Activated T-helper 1 cell treated with anti-CD3 and anti-CD28 coated beads, Interleukin-12 subunit alpha, Interleukin-12 subunit beta, Interleukin-2, Interleukin-4 antibody, amounts not matched to agents 30 ng/mL and 10 ng/mL and 1 ng/mL, durations not matched to agents 14 hours and 24 hours and 36 hours (primary cell): ENCODE data around the gene RBFA. TPM values are rescaled to one million over a fixed set of nuclear protein-coding genes. Genes with fewer than 3 reads are reported as not detected.

Source experiments
- DNase-seq: peaks from one replicate; pipeline ENCODE4 v3.0.0; 2021; ENCODE audit warnings: low spot score
- H3K27ac Mint-ChIP-seq: one replicate; pipeline ENCODE4 v1.8.0; 2021; ENCODE audit warnings: mild to moderate bottlenecking, mixed read lengths
- H3K27me3 Mint-ChIP-seq: one replicate; pipeline ENCODE4 v1.8.0; 2022; ENCODE audit warnings: mild to moderate bottlenecking, moderate library complexity, mixed read lengths; ENCODE audit not compliant: insufficient read depth
- H3K36me3 Mint-ChIP-seq: one replicate; pipeline ENCODE4 v1.8.0; 2021; ENCODE audit warnings: low read depth, mixed read lengths
- H3K4me1 Mint-ChIP-seq: one replicate; pipeline ENCODE4 v1.8.0; 2021; ENCODE audit warnings: low read depth, mixed read lengths
- H3K4me3 Mint-ChIP-seq: one replicate; pipeline ENCODE4 v1.8.0; 2021; ENCODE audit warnings: mild to moderate bottlenecking, moderate library complexity, mixed read lengths
- H3K9me3 Mint-ChIP-seq: one replicate; pipeline ENCODE4 v1.8.0; 2021; ENCODE audit warnings: mixed read lengths
- intact Hi-C: fragments of 100-400 bp; cut with micrococcal nuclease; formaldehyde crosslinking; loops from one replicate; pipeline ENCODE4 v1.15.1; 2024
- total RNA-seq: library from RNA; stranded (reverse); gene quantifications from 2 replicates; pipeline ENCODE4 v1.2.3, GENCODE V29; 2022

RBFA gene
- total RNA-seq, 1 donor from 2014 or later = 48.5 TPM

- Mint-ChIP-seq H3K9me3 (peaks cover 3% of the 10 kb centered on the region), H3K4me1 (no peaks in the 10 kb centered on the region), H3K27me3 (no peaks in the 10 kb centered on the region), H3K36me3 (no peaks in the 10 kb centered on the region), H3K27ac (no peak overlapping the region), H3K4me3 (no peak overlapping the region)
- no peak for DNase-seq
- intact Hi-C loops = no loop called here
Measured at GRCh38 chr18:80065705-80066104, 31.5 kb downstream of the RBFA start.

- Mint-ChIP-seq H3K4me3 (no peak overlapping the region), H3K27me3 (no peaks in the 10 kb centered on the region), H3K27ac (no peak overlapping the region), H3K4me1 (no peaks in the 10 kb centered on the region), H3K36me3 (no peaks in the 10 kb centered on the region), H3K9me3 (peaks cover 3% of the 10 kb centered on the region)
- intact Hi-C loops = no loop called here
- no peak for DNase-seq
Measured at GRCh38 chr18:80067321-80067720, 33.1 kb downstream of the RBFA start.

- intact Hi-C loops = no loop called here
- no peak overlapping the region for H3K27ac Mint-ChIP-seq
- H3K4me1 Mint-ChIP-seq = no peaks in the 10 kb centered on the region
- peaks cover 3% of the 10 kb centered on the region for H3K9me3 Mint-ChIP-seq
- no peak overlapping the region for H3K4me3 Mint-ChIP-seq
- H3K36me3 Mint-ChIP-seq = no peaks in the 10 kb centered on the region
- no peaks in the 10 kb centered on the region for H3K27me3 Mint-ChIP-seq
- DNase-seq = no peak
Measured at GRCh38 chr18:80067897-80068296, 33.7 kb downstream of the RBFA start.

GRCh38 chr18:80068571-80069272 lies 34.5 kb downstream of the RBFA start:
- intact Hi-C loops = no loop called here
- DNase-seq = no peak
- no peak overlapping the region for H3K27ac Mint-ChIP-seq
- no peaks in the 10 kb centered on the region for H3K27me3 Mint-ChIP-seq
- H3K4me1 Mint-ChIP-seq = no peaks in the 10 kb centered on the region
- H3K36me3 Mint-ChIP-seq = no peaks in the 10 kb centered on the region
- peaks cover under 1% of the 10 kb centered on the region for H3K9me3 Mint-ChIP-seq
- no peak overlapping the region for H3K4me3 Mint-ChIP-seq

GRCh38 chr18:80070825-80071224 lies 36.6 kb downstream of the RBFA start:
- intact Hi-C loops = no loop called here
- no peaks in the 10 kb centered on the region for H3K4me1 Mint-ChIP-seq
- DNase-seq = no peak
- no peaks in the 10 kb centered on the region for H3K9me3 Mint-ChIP-seq
- no peaks in the 10 kb centered on the region for H3K36me3 Mint-ChIP-seq
- no peak overlapping the region for H3K4me3 Mint-ChIP-seq
- no peaks in the 10 kb centered on the region for H3K27me3 Mint-ChIP-seq
- no peak overlapping the region for H3K27ac Mint-ChIP-seq

GRCh38 chr18:80074183-80074582 lies 39.9 kb downstream of the RBFA start:
- no peak for DNase-seq
- Mint-ChIP-seq H3K9me3 (no peaks in the 10 kb centered on the region), H3K4me1 (no peaks in the 10 kb centered on the region), H3K4me3 (no peak overlapping the region), H3K27me3 (no peaks in the 10 kb centered on the region), H3K36me3 (no peaks in the 10 kb centered on the region), H3K27ac (no peak overlapping the region)
- intact Hi-C loops = no loop called here

GRCh38 chr18:80074697-80075096 lies 40.5 kb downstream of the RBFA start:
- no peaks in the 10 kb centered on the region for H3K36me3 Mint-ChIP-seq
- no peaks in the 10 kb centered on the region for H3K4me1 Mint-ChIP-seq
- DNase-seq = no peak
- no peaks in the 10 kb centered on the region for H3K27me3 Mint-ChIP-seq
- H3K4me3 Mint-ChIP-seq = no peak overlapping the region
- no peak overlapping the region for H3K27ac Mint-ChIP-seq
- H3K9me3 Mint-ChIP-seq = no peaks in the 10 kb centered on the region
- intact Hi-C loops = no loop called here

GRCh38 chr18:80075940-80076339 lies 41.7 kb downstream of the RBFA start:
- Mint-ChIP-seq H3K4me3 (no peak overlapping the region), H3K27ac (no peak overlapping the region), H3K36me3 (no peaks in the 10 kb centered on the region), H3K9me3 (no peaks in the 10 kb centered on the region), H3K4me1 (no peaks in the 10 kb centered on the region), H3K27me3 (peaks cover 2% of the 10 kb centered on the region)
- intact Hi-C loops = no loop called here
- DNase-seq = no peak

- Mint-ChIP-seq H3K36me3 (no peaks in the 10 kb centered on the region), H3K27ac (no peak overlapping the region), H3K9me3 (no peaks in the 10 kb centered on the region), H3K27me3 (peaks cover 2% of the 10 kb centered on the region), H3K4me3 (no peak overlapping the region), H3K4me1 (no peaks in the 10 kb centered on the region)
- no peak for DNase-seq
- intact Hi-C loops = no loop called here
Measured at GRCh38 chr18:80076379-80076778, 42.1 kb downstream of the RBFA start.

GRCh38 chr18:80077873-80078272 lies 43.6 kb downstream of the RBFA start:
- DNase-seq = no peak
- intact Hi-C loops = no loop called here
- H3K9me3 Mint-ChIP-seq = no peaks in the 10 kb centered on the region

More at GRCh38 chr18:80077873-80078272, 43.6 kb downstream of the RBFA start:
- no peaks in the 10 kb centered on the region for H3K4me1 Mint-ChIP-seq
- peaks cover 2% of the 10 kb centered on the region for H3K27me3 Mint-ChIP-seq
- no peak overlapping the region for H3K27ac Mint-ChIP-seq
- no peak overlapping the region for H3K4me3 Mint-ChIP-seq
- H3K36me3 Mint-ChIP-seq = no peaks in the 10 kb centered on the region

Other genes with a start within 250 kb of the RBFA start
- gene KCNG2, start 236.5 kb upstream of the RBFA start, total RNA-seq = not detected in 2 replicates
- gene SLC66A2, start 82.8 kb upstream of the RBFA start, total RNA-seq = 49.2 and 54.6 TPM in 2 replicates
- gene HSBP1L1, start 69.8 kb upstream of the RBFA start, total RNA-seq = 9.0 and 10.0 TPM in 2 replicates
- 190 and 198 TPM in 2 replicates for gene TXNL4A, start 45.9 kb upstream of the RBFA start, total RNA-seq
- 29.0 TPM in 2 replicates for gene ADNP2, start 74.8 kb downstream of the RBFA start, total RNA-seq
- 0.10 and 0.15 TPM in 2 replicates for gene PARD6G, start 213.1 kb downstream of the RBFA start, total RNA-seq